SK-MEL-5 (cell line): Measurements from ENCODE around the gene CD48. TPM values are rescaled to one million over a fixed set of nuclear protein-coding genes. Genes with fewer than 3 reads are reported as not detected.
"Not testable (repeated sequence)": the region's sequence is repeated elsewhere in the genome, so short reads cannot be mapped to it uniquely, and the experiment has no call there.

Source experiments
- DNase-seq: peaks from one replicate; pipeline ENCODE4 v3.0.0-alpha.2; 2016; ENCODE audit warnings: low read depth, low spot score
- in situ Hi-C: cut with HindIII; loops from 2 replicates; pipeline ENCODE4 v1.10.0; 2016; ENCODE audit warnings: low sequenced_read_pairs, high pct_unique_total_duplicates, low pct_unique_long_range_greater_than_20kb
- total RNA-seq: library from RNA; depleted of rRNA; stranded (reverse); fragments of >200 nt; shearing (Covaris generic); gene quantifications from 2 replicates; pipeline ENCODE4 v1.2.3, GENCODE V29; 2014

CD48 gene
- total RNA-seq, 1 experiment from 2014 or later, result not detected

DNA sequence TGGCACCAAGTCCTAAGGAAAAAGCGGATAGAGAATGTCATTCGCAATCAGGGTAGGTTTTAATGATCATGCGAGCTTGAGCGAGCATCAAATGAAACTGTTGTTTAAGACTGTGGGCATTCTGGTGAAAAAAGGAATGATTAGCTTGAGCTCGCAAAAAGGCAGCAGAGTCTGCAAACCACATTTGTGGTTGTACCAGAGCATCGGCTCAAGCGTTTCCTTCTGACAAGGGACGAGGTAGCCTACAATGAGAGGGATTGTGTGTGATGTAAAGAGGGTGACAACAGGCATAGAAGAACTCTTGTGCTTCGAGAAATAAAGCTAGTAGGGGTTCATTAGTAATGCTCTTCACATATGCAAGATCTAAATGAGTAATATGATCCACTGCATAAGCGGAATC, 11.1 kb upstream of the CD48 start:
- DNase-seq, result no peak
- in situ Hi-C loops, result no loop called here

DNA sequence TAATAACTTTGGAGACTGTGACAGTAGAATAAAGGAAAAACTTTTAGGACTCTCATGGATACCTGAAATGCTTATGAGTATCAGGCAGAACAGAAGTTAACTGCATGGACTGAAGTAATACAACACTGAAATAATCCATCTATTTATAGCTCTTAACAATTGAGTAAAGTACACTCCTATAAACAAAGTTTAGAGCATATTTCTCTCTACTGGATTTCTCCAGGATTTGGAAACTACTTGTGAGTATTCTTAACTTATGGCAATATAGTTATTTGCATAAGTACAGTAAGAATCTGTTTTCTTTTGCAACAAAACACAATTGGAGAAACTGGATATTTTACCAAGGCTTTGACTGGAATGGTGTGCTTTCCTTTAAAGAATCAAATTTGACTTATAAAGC, 9.9 kb upstream of the CD48 start:
- DNase-seq, result no peak
- in situ Hi-C loops, result no loop called here

DNA sequence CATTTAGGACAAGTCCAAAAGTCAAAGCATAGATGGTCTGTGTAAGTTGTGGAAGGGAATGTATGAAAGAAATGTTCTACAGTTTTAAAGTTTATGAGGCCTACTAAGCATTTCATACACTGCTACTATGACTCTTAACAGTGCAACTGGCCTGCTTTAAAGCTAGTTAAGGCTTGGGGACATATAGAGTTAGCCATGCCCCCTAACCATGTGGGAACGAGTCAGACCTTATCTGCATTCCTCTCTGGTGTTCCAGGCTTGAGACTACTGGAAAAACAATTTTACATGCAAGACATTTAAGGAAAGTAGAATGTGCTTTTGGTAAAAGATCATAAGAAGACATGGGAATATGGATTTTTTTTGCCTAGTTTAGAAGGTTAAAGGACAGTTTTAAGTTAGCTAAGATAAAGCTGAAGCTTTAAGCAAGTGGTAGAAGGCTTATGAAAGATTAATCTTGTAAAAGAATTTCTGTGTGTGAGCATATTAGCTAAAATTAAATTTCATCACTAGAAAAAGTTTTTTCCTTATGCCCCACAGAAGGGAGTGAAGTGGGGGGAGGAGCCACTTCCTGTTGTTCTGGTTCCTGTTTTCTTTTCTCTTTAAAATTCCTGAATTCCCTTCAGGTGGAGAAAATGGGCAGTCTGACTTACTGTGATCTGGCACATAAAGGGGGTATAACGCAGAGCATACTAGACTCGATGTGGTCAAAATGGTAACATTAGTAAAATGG, 8.9 kb upstream of the CD48 start:
- in situ Hi-C loops, result no loop called here
- DNase-seq, result no peak

DNA sequence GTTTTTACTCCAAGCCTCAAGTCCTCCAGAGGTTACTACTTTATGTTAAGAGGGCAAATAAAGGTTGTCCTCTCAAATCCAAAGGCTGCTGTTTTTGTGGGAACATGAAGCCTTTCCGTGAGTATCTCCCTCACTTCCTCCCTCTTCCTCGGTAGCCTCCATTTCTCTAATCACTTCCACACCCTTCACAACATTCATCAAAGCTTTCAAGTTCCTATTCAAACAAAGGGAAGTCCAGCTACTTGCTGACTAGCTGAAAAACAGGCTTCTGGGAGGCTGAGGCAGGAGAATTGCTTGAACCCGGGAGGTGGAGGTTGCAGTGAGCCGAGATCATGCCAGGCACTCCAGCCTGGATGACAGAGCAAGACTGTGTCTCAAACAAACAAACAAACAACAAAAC, 6.6 kb upstream of the CD48 start:
- DNase-seq, result no peak
- in situ Hi-C loops, result no loop called here

DNA sequence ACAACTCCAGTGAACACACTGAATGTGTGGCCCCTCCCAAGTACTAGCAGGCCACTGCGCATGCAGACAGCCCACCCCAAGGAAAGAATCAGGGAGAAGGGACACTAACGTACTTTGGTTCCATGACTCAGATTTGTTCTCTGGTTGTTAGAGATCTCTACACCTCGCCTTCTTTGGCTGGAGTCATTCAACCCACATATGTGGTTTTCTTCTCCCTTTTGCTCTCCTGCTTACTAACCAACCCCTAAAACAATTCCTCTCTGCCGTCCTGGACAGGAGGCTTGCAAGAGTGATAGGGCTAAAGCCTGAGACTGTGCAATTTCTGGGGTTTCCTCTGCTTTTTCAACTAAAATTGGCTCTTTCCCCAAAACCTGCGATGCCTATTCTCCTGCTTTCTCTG, 5.7 kb upstream of the CD48 start:
- in situ Hi-C loops, result no loop called here
- DNase-seq, result no peak

DNA sequence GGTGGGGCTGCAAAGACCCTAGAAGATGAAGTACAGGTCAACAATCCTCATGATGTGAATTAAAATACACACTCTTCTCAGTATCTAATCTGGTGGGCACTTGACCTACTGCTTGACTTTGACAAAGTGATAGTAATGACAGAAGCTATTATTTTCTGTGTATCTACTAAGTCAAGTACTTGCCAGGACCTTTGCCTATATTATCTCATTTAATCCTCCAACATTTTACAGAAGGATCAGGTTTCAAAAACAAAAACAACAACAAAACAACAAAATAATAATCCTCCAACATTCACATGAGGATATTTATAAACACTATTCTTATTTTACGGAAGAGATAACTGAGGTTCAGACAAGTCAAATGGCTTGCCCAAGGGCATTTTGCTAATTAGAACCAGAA, 4.4 kb upstream of the CD48 start:
- no peak for DNase-seq
- in situ Hi-C loops, result no loop called here

DNA sequence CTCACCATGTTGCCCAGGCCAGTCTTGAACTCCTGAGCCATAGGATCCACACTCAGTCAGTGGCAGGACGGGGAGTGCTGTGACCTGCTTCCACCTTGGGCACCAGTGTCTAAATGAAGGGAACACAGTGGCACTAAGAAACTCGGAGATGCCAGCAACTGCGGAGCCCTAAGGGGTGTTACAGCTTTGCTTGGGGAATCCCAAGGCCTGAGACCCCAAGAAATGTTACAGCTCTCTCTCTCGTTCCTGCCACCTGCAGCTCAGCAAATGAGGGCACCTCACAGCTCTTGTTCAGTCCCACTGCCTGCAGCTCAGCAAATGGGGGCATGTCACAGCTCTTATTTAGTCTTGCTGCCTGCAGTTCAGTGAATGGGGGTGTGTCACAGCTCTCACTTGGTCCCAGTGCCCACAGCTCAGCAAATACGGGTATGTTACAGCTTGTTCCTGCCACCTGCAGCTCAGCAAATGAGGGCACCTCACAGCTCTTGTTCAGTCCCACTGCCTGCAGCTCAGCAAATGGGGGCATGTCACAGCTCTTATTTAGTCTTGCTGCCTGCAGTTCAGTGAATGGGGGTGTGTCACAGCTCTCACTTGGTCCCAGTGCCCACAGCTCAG, 2.5 kb upstream of the CD48 start:
- DNase-seq, in situ Hi-C loops: not testable (repeated sequence)

DNA sequence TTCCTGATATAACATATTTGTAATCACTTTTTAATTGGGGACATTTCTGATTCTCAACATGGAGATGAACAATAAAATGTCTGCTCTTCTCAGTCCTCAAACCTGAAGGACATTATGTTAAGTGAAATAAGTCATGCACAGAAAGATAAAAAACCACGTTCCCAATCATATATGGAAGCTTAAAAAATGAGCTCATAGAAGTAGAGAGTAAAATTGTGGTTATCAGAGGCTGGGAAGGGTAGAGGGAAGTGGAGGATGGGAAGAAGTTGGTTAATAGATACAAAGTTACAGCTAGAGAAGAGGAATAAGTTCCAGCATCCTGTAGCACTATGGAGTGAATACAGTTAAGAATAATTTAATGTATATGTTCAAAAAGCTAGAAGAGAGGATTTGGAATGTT, 1.5 kb upstream of the CD48 start:
- DNase-seq, result no peak
- in situ Hi-C loops, result no loop called here

DNA sequence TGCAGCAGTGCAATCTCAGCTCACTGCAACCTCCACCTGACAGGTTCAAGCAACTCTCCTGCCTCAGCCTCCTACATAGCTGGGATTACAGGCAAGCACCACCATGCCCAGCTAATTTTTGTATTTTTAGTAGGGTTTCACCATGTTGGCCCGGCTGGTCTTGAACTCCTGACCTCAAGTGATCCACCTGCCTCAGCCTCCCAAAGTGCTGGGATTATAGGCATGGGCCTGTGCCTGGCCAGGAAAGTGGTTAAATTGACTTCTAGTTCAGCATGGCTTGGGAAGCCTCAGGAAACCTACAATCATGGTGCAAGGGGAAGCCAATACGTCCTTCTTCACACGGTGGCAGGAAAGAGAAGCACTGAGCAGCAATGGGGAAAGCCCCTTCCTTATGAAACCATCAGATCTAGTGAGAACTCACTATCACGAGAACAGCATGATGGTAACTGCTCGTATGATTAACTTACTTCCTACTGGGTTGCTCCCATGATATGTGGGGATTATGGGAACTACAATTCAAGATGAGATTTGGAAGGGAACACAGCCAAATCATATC, 981 bp upstream of the CD48 start:
- in situ Hi-C loops, result not testable (repeated sequence)
- DNase-seq, result peak; percentile 18

DNA sequence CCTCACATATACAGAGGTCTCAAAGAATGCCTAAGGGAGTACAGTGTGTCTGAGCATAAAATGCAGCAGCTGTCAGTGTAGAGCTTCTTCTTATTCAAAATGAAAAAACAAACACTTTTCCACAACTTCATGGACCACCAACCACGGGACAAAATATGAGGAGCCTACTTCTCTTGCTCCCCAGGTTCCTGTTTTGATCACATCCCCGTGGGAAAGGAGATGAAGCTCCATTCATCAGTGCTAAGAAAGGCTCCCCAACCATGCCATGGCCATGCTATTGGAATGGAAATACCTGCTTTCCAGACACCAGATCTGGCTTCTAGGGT, 383 bp downstream of the CD48 start:
- in situ Hi-C loops, result no loop called here
- DNase-seq, result no peak

DNA sequence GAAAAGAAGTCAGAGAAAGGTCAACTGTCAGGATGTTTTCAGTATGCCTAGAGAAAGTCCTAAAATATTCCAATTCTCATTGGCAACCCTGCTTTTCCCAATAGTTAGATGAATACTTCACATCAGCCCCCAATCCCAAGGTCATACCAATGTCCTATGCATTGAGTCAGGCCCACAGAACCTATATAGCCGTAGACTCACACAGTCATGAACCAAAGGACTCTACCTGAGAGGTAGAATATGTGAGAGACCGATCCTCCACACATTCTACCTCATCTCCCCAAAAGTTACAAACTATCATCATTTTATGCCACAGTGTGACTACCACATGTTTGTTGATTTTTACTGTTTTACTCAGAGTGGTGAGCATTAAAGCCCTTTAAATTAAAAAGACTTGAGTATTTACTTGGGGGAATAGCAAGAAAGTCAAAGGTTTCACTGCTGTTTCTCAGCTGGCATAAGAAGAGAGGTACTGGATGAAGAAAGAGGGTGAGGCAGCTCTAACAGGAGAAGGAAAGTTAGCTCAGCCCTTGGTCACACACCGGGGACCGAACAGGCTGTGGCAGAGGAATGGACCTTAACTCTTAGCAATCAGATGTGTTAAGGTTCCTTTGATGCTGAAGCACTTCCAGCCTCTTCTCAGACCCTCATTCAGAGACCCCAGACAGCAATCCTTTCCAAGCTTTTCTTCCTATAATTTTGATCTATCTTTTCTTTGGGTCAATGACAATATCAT, 937 bp downstream of the CD48 start:
- in situ Hi-C loops, result no loop called here
- no peak for DNase-seq

DNA sequence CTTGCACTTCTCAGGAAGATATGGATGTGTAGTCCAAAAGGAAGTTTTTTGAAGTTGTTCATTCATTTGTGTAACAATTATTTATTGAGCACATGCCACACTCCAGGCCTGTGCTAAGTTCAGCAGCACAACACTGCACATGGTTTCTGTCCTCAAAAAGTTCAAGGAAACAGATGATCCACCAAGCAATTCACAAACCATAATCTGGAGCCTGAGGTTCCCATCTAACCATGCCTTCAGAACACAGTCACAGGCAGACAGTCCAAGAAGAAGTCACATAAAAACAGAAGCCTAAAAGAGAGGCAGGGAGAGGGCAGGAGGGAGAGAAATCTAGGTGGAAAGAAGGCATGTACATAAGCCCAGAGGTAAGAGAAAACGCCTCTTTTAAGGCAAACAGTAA, 1.9 kb downstream of the CD48 start:
- in situ Hi-C loops, result no loop called here
- DNase-seq, result no peak

DNA sequence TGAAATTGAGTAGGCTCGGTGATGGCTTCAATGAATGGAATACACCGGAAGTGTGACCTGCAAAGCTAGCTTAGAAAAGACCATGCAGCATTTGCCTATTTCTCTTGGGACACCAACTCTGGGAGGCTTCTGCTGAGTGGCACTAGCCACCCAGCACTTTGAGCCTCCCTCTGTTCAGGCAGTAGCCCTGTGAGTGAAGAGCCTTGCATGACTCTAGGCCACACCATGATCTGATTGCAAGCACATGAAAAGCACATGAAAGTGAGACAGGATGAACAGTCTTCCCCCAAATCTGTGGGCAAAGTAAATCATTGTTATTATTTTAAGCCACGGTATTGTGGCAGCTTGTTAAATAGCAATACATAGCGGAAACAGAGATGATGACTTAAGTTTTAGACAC, 2.8 kb downstream of the CD48 start:
- DNase-seq, result no peak
- in situ Hi-C loops, result no loop called here

DNA sequence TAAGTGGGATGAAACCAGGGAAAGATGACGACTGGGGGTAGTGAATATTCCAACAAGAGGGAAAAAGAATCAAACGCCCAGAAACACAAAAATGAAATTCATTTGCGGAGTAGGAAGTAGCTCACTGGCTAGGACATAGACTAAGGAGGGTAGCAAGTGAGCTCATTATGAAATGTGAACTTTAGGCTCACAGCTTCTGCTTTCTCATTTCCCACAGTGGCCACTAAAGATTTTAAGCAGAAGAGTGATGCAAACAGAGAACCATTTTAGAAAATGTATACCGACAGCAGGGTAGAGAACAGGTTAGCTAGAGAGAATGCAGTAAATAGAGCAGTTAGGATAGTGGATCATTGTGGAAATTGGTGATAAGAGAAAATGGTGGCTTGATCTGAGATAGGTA, 3.5 kb downstream of the CD48 start:
- in situ Hi-C loops, result no loop called here
- no peak for DNase-seq

DNA sequence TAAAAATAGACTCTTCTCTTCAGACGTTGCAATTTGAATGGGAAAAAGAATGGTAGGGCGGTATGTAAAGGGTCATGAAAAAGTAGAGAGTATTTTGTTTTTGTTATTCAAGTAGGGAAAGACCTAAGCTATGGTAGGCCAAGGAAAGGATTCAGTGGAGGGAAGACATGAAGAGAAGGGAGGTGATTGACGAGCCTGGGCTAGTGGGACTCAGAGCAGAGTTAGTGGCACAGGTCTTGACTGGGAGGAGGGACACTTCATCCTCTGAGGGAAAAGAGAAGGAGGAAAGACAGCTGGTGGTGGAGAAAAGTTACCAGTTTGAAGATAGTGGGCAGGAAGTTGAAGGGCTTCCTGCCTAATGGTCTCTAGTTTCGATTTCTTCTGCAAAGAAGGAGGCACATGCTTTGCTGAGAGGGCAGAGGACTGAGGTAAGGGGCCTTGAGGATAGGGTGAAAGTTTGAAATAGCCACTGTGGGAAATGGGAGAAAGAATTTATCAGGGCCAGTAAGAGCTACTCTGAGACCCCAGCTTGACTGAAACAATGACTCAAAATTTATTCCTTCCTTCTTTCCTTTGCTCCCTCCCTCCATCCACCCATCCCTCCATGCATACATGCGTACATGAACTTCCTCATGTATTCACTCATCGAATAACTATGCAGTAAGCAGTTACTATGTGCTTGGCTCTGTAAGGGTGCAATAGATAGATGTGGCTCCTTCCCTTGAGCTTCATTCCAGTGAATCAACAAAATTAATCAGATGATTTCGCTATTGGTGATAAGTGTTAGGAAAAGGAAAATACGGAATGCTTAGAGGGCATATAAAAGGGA, 4.2 kb downstream of the CD48 start:
- DNase-seq, result no peak
- in situ Hi-C loops, result no loop called here

DNA sequence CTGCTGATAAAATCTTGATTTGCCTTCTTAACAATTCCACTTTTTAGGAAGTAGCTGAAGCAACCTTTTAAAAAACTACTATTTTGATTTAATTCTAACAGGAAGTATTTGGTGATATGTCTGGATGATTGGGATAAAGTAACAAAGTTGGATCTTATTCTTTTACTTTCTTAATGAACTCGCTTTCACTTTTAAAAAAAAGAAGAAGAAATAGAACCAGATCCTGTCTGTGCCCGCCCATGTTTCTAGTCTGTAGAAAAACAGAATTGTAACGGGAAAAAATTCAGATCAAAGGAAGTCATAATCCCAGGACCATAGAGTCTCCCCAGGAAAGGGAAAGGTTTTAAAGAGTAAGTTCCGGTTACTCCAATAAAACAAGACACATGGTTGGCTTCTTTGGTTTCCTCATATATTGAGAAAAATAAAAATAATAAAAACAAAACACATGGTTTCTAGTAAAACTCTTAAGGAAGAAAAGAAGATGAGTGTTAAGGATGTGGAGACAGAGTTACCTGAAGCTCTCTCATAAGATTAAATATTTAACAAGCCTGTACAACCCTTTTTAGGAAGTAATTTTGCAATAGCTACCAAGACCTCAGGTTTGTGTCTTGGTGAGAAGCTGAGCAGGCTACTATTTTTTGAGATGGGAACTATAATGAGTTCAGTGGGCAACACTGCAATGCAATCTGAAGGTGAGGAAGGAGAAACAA, 4.9 kb downstream of the CD48 start:
- DNase-seq, result no peak
- in situ Hi-C loops, result no loop called here

DNA sequence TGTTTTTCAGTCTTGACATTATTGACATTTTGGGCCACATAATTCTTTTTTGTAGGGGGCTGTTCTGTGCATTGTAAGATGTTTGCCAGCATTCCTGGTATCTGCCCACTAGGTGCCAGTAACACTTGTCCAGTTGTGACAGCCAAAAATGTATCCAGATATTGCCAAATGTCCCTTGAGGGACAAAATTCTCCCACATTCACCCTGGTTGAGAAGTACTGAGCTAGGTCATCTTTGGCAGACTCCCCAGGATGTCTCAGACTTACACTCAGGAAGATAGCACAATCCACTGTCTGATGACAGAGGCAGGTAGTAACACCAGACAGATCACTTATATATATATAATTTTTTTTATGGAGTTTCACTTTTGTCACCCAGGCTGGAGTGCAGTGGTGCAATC, 5.9 kb downstream of the CD48 start:
- DNase-seq, result no peak
- in situ Hi-C loops, result no loop called here
